SK-MEL-5 (cell line): ENCODE data around the gene MSL2. TPM values are rescaled to one million over a fixed set of nuclear protein-coding genes. Genes with fewer than 3 reads are reported as not detected.
A peak's percentile ranks its signal among the peaks of the same experiment; 100 is the strongest.
"Not testable (repeated sequence)": the region's sequence is repeated elsewhere in the genome, so short reads cannot be mapped to it uniquely, and the experiment has no call there.

ENCODE experiments used
- DNase-seq: peaks from one replicate; pipeline ENCODE4 v3.0.0-alpha.2; 2016; ENCODE audit warnings: low read depth, low spot score
- in situ Hi-C: cut with HindIII; loops from 2 replicates; pipeline ENCODE4 v1.10.0; 2016; ENCODE audit warnings: low sequenced_read_pairs, high pct_unique_total_duplicates, low pct_unique_long_range_greater_than_20kb
- total RNA-seq: library from RNA; depleted of rRNA; stranded (reverse); fragments of >200 nt; shearing (Covaris generic); gene quantifications from 2 replicates; pipeline ENCODE4 v1.2.3, GENCODE V29; 2014; rRNA removed

Gene MSL2
- total RNA-seq, 1 experiment from 2014 or later, result 13.9 TPM

DNA sequence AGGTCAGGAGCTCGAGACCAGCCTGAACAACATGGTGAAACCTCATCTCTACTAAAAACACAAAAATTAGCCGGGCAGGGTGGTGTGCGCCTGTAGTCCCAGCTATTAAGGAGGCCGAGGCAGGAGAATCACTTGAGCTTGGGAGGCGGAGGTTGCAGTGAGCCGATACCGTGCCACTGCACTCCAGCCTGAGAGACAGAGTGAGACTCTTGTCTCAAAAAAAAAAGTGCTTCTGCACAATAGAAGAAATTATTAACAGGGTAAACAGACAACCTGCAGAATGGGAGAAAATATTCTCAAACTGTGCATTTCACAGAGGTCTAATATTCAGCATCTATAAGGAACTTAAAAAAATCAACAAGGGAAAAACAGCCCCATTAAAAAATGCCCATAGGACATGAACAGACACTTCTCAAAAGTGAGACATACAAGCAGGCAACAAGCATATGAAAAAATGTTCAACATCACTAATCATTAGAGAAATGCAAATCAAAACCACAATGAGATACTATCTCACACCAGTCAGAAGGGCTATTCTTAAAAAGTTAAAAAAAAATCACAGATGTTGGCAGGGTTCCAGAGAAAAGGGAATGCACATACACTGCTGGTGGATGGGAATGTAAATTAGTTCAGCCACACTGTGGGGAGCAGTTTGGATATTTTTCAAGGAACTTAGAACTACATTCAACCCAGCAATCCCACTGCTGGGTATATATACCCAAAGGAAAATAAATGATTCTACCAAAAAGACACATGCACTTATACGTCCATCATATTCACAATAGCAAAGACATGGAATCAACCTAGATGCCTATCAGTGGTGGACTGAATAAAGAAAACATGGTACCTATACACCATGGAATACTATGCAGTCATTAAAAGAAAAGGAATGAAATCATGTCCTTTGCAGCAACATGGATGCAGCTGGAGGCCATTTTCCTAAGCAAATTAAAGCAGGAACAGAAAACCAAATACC lies 75.5 kb downstream of the MSL2 start:
- DNase-seq, result no peak
- in situ Hi-C loops, result no loop called here

DNA sequence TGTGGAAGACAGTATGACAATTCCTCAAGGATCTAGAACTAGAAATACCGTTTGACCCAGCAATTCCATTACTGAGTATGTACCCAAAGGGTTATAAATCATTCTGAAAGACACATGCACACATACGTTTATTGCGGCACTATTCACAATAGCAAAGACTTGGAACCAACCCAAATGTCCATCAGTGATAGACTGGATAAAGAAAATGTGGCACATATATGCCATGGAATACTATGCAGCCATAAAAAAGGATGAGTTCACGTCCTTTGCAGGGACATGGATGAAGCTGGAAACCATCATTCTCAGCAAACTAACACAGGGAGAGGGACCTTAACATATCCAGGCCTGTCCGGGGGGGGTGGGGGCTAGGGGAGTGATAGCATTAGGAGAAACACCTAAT lies 76.4 kb downstream of the MSL2 start:
- not testable (repeated sequence) for DNase-seq

DNA sequence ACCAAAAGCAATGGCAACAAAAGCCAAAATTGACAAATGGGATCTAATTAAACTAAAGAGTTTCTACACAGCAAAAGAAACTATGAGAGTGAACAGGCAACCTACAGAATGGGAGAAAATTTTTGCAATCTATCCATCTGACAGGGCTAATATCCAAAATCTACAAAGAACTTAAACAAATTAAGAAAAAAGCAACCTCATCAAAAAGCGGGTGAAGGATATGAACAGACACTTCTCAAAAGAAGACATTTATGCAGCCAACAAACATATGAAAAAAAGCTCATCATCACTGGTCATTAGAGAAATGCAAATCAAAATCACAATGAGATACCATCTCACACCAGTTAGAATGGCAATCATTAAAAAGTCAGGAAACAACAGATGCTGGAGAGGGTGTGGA lies 76.8 kb downstream of the MSL2 start:
- in situ Hi-C loops, result not testable (repeated sequence)

More for the DNA sequence above, 76.4 kb downstream of the MSL2 start:
- in situ Hi-C loops, result not testable (repeated sequence)

DNA sequence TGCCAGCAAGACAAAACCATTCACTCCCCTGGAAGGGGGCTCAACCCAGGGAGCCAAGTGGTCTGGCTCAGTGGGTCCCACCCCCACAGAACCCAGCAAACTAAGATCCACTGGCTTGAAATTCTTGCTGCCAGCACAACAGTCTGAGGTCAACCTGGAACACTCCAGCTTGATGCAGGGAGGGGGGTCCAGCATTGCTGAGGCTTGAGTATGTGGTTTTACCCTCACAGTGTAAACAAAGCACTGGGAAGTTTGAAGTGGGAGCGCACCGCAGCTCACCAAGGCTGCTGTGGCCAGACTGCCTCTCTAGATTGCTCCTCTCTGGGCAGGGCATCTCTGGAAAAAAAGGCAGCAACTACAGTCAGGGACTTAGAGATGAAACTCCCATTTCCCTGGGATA lies 81.7 kb downstream of the MSL2 start:
- in situ Hi-C loops, result no loop called here

More for the DNA sequence above, 76.8 kb downstream of the MSL2 start:
- not testable (repeated sequence) for DNase-seq

DNA sequence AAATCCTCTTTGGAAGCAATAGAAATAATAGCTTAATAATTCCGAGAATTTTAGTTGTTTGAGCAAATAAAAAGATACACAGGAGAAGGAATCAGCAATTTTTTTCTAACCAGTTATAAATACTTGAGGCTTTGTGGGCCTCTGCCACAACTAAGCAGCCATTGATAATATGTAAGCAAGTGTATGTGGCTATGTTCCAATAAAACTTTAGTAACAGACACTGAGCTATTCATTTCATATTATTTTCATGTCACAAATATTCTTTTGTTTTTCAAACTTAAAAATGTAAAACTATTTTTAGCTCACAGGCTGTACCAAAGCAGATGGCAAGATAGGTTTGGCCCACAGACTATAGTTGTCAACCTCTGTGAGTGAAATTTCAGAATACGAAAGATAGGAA lies 85.7 kb downstream of the MSL2 start:
- peak; percentile 77 for DNase-seq
- in situ Hi-C loops, result no loop called here

More for the DNA sequence above, 81.7 kb downstream of the MSL2 start:
- DNase-seq, result no peak

DNA sequence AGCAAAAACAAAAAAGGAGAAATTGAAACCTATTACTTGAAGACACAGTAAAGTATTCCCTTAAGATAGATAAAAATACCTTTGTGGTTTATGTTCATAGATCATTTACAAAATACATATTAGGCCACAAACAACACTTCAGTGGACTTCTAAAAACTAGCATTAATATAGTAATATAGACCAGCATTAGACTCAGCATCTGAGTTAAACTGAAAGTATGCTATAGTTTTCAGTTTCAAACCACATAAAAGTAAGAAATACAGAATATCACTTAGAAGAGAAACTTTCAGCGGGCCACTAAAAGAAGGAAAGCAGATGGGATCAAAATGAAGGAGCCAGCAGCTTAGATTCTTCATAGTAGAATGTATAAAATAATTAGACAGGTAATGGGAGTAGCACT lies 86.6 kb downstream of the MSL2 start:
- DNase-seq, result no peak

DNA sequence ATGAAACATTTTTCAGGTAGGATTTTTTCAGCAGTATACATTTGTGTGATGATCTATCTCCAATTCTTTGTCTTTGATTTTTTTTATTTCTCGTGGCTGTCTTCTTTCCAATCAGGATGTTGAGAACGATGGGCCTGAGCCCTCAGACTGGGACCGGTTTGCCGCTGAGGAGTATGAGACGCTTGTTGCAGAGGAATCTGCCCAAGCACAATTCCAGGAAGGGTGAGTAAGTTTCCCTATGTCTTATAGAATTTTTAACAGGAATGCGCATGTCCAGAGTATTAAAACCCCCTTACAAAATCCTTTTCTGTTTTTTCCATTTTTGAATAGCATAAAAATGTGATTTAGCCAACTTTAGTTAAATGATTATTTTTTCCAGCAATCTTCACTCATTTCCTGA lies 90.0 kb downstream of the MSL2 start:
- DNase-seq, result no peak
- in situ Hi-C loops, result no loop called here

More for the DNA sequence above, 86.6 kb downstream of the MSL2 start:
- in situ Hi-C loops, result no loop called here

DNA sequence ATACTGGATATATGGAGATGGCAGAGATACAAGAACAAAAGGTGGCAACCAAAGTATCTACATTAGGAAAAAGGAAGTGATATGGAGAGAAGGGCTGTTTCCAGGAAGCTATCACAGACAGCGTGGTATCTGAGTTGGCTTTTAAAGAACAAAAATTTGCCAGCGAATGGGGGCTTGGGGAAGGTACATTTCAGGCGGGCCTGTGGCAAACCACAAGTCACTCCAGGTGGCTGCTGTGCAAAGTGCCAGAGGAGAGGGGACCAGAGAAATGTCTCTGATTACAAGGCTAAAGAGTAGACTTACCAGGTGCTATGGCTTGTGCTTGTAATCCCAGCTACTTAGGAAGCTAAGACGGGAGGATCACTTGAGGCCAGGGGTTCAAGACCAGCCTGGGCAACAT lies 91.1 kb downstream of the MSL2 start:
- in situ Hi-C loops, result no loop called here
- DNase-seq, result no peak

Other genes starting within 250 kb of the MSL2 start
- gene PPP2R3A, start 230.6 kb downstream of the MSL2 start, total RNA-seq, result 9.7 and 10.9 TPM in 2 replicates
- 89.0 and 94.0 TPM in 2 replicates for gene PCCB, start 54.0 kb upstream of the MSL2 start, total RNA-seq